GM18498 (cell line): ENCODE data around the gene CUX1.
"Not testable (repeated sequence)": the region's sequence is repeated elsewhere in the genome, so short reads cannot be mapped to it uniquely, and the experiment has no call there.

Source experiments
- ATAC-seq: cut with Tn5 transposase; IDR thresholded peaks from one replicate; pipeline ENCODE4 v1.9.1; 2021; ENCODE audit warnings: mild to moderate bottlenecking, moderate library complexity; ENCODE audit not compliant: unreplicated experiment

Gene CUX1

GRCh38 chr7:101817471-101818286 is at the start of gene CUX1:
Gene CUX1 (plus strand): TSS chr7:101817626. CDS start chr7:101817640, 14 bp downstream.
- ATAC-seq = no peak

GRCh38 chr7:101768280-101768679 is 49.1 kb upstream of the CUX1 start:
- ATAC-seq = no peak

GRCh38 chr7:101770466-101770865 is 47.0 kb upstream of the CUX1 start:
- ATAC-seq = no peak

- ATAC-seq = no peak
Observed at GRCh38 chr7:101772508-101773211, 44.8 kb upstream of the CUX1 start.

GRCh38 chr7:101775181-101775580 is 42.2 kb upstream of the CUX1 start:
- no peak for ATAC-seq

- ATAC-seq = no peak
Observed at GRCh38 chr7:101778026-101778580, 39.3 kb upstream of the CUX1 start.

- no peak for ATAC-seq
Observed at GRCh38 chr7:101779267-101779666, 38.2 kb upstream of the CUX1 start.

GRCh38 chr7:101780281-101780680 is 37.1 kb upstream of the CUX1 start:
- ATAC-seq = no peak

- no peak for ATAC-seq
Observed at GRCh38 chr7:101781439-101781838, 36.0 kb upstream of the CUX1 start.

GRCh38 chr7:101782476-101782875 is 35.0 kb upstream of the CUX1 start:
- no peak for ATAC-seq

- no peak for ATAC-seq
Observed at GRCh38 chr7:101782896-101783295, 34.5 kb upstream of the CUX1 start.

GRCh38 chr7:101783381-101784181 is 33.8 kb upstream of the CUX1 start:
- no peak for ATAC-seq

GRCh38 chr7:101784292-101785127 is 32.9 kb upstream of the CUX1 start:
- no peak for ATAC-seq

GRCh38 chr7:101787864-101788263 is 29.6 kb upstream of the CUX1 start:
- no peak for ATAC-seq

- no peak for ATAC-seq
Observed at GRCh38 chr7:101788517-101788916, 28.9 kb upstream of the CUX1 start.

GRCh38 chr7:101790566-101791293 is 26.7 kb upstream of the CUX1 start:
- no peak for ATAC-seq

- no peak for ATAC-seq
Observed at GRCh38 chr7:101792051-101792681, 25.3 kb upstream of the CUX1 start.

GRCh38 chr7:101792682-101793071 is 24.7 kb upstream of the CUX1 start:
- not testable (repeated sequence) for ATAC-seq

- no peak for ATAC-seq
Observed at GRCh38 chr7:101795461-101795860, 22.0 kb upstream of the CUX1 start.
